HG02840 (cell line): ENCODE measurements around the gene LTO1.
"Not testable (repeated sequence)": the region's sequence is repeated elsewhere in the genome, so short reads cannot be mapped to it uniquely, and the experiment has no call there.

Source experiments
- ATAC-seq: cut with Tn5 transposase; IDR thresholded peaks from one replicate; pipeline ENCODE4 v1.9.1; 2021; ENCODE audit warnings: mild to moderate bottlenecking, moderate library complexity, moderate number of reproducible peaks; ENCODE audit not compliant: unreplicated experiment, low FRiP score

Gene LTO1

GRCh38 chr11:69637941-69638871, 36.9 kb downstream of the LTO1 start:
- no peak for ATAC-seq

DNA sequence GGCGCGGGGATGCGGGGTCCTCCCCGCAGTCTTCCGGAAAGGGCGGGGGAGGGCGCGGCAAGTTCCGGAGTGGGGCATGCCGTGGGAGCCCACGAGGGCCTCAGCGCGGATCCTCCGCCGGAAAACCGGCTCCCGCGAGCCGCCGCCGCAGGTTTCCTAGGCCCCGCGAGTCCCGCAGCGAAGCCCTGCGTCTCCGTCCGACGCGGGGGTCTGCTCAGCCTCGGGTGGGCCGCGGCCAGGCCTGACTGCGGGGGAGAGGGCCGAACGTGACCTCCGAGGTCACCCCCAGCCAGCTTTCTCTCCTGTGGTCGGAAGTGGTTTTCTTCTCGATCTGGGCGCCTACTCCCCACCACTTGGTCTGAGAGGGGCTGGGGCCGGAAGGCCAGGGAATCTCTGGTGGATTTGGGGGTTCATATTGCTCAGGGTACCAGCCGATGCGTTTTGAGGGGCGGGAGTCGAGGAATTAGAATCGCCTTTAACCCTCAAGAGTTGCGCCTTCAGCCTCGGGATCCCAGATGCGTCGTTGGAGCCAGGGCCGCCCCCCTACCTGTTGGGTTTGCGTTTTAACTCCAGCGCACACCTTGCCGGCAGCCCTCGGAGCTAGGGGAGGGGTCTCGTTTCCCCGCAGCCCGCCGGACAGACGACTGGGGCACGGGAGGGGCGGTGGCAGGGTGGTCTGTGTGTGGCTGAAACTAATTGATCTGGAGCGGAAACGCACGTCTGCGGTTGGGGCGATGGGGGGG, 37.8 kb downstream of the LTO1 start:
- no peak for ATAC-seq

GRCh38 chr11:69636512-69637197, 38.5 kb downstream of the LTO1 start:
- no peak for ATAC-seq

- ATAC-seq, result no peak
Measured at GRCh38 chr11:69635804-69636511, 39.2 kb downstream of the LTO1 start.

DNA sequence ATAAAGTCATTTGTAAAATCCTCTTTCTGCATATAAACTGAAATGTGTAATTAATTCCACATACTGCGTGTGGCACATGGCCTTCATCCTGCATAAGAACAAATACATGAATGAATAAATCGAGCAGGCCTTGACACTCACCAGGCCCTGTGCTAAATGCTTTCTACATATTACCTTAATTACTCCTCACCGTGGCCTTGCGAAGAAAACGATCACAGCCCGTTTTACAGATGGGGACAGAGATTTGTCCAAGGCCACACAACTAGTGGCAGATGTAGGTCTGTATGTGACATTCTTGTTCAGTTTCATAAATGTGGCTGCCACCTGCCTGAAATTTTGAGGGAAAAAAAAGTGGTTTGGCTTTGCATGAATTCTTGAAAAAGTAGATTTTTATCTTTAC, 40.0 kb downstream of the LTO1 start:
- ATAC-seq, result no peak

DNA sequence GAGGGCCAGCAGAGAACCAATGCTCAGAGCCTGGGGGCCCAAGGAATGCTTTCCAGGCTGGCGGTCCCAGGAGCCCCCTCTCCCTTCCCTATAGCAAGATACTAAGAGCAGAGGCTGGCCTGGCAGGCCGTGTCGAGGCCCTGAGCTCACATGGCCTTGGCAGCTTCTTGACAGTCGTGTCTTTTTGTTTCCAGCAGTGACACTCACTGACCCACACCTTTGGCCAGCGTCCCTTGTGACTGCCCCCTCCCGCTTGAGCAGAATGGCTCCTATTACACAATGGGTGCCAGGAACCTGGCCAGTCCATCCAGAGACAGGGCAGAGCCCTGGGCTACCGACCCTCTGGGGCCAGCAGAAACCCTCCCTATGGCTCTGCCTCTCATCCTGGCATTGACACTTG, 40.6 kb downstream of the LTO1 start:
- no peak for ATAC-seq

GRCh38 chr11:69634069-69634468, 41.1 kb downstream of the LTO1 start:
- no peak for ATAC-seq

- ATAC-seq, result no peak
Measured at GRCh38 chr11:69632900-69633299, 42.3 kb downstream of the LTO1 start.

GRCh38 chr11:69630424-69630823, 44.7 kb downstream of the LTO1 start:
- ATAC-seq, result no peak

DNA sequence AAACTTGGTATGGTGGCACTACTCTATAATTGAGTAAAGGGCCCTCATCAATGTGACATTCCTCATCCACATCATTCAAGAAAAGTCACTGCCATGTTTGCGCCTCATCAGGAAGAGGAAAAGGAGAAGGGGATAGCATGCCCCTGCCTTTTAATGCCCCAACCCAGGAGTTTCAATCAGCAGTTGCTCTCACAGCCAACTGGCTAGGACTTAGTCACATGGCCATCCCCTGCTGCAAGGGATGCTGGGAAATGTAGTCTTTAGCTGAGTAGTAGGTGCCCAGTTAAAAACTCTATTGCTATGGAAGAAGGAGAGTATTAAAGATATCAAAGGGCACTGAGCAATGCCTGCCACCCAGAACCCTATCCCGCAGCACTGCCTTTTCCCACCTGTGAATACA, 45.1 kb downstream of the LTO1 start:
- no peak for ATAC-seq

- no peak for ATAC-seq
Measured at GRCh38 chr11:69627551-69627950, 47.6 kb downstream of the LTO1 start.

- ATAC-seq, result no peak
Measured at GRCh38 chr11:69625476-69625875, 49.7 kb downstream of the LTO1 start.

DNA sequence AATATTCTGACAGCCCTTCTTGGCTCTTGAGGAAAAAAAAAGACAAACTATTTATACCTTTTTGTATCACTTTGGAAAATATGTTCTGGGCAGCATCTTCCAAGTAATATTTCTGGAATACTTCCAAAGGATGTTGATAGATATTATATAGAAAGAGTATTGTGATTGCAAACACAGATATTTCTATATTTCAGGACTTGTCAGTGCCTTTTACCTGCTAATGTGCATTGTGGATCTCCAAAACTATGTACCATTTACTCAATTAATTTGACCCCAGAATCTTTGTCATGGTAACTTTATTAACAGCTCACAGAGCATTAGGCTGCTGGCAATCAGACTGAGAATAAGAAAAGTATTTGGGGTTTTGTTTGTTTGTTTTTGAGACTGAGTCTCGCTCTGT, 50.9 kb downstream of the LTO1 start:
- no peak for ATAC-seq

GRCh38 chr11:69622097-69622681, 53.0 kb downstream of the LTO1 start:
- not testable (repeated sequence) for ATAC-seq

DNA sequence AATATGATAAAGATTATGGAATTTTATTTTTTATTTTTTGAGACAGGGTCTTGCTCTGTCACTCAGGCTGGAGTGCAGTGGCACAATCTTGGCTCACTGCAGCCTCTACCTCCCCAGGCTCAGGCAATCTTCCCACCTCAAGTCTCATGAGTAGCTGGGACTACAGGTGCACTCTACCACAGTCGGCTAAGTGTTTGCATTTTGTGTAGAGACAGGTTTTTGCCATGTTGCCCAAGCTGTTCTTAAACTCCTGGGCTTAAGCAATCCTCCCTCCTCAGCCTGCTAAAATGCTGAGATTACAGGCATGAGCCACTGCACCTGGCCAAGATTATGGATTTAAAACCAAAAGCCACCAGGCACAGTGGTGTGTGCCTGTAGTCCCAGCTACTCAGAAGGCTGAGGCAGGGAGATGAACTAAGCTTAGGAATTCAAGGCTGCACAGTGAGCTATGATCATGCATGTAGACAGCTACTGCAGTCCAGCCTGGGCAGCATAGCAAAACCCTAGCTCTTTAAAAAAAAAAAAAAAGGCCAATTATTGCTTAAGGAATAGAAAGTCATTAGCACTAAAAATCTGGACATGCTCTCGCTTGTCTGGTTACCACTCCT, 54.4 kb downstream of the LTO1 start:
- ATAC-seq, result no peak

DNA sequence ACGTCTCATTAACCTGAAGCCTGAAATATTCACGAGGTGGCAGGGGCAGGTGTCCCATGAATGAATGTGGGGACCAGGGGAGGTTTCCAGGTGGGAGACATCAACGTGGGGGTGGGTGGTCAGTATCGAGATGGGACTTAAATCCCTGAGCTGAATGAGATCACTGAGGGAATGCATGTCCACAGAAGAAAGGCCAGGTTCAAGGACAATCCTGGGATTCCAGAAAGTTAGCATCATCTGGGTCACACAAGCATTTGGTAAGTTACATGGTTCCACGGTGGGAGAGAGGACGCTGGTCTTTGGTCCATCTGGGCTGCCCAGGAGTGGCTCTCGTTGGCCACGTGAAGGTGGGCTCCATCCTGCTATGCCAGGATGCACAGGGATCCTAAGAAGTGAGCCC, 56.9 kb downstream of the LTO1 start:
- no peak for ATAC-seq

GRCh38 chr11:69617682-69618081, 57.5 kb downstream of the LTO1 start:
- ATAC-seq, result no peak

DNA sequence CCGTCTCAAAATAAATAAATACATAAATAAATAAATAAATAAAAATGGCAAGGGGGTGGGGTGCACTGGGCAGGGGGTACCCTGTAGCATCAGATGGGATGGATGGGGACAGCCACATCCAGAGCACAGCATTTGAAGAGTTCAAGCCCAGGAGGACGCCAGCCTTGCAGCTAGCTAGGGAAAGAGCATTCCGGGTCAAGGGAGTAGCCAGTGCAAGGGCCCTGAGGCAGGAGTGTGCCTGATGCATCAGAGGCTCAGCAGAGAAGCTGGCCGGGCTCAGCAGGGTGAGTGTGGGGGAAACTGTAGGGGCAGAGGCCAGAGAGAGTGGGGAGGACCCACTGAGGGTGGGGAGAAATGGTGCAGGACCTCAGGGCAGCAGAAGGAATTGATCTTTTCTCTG, 57.9 kb downstream of the LTO1 start:
- no peak for ATAC-seq
